D341Med (cell line): ENCODE data around the gene CDH13.

Source experiments
- DNase-seq: peaks from one replicate; pipeline ENCODE4 v3.0.0; 2012; ENCODE audit warnings: low spot score

CDH13 gene

DNA sequence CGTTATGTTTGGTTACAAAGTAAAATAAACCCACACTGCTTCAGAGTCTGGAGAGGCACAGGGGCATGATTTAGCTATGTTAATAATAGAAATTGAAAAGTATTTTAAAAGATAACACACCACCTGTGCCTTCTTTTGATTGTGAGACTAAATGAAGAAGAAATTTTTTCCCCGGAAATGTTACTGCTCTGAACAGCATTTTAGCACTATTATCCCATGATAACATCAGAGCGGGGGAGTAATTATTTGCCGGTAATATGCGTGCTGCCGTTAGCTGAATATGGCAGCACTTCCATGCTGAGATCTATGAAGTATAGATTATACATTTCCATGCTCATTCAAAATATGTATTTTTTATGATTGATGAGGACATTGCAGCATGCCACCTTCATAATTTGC lies 680.8 kb downstream of the CDH13 start:
- no peak for DNase-seq

DNA sequence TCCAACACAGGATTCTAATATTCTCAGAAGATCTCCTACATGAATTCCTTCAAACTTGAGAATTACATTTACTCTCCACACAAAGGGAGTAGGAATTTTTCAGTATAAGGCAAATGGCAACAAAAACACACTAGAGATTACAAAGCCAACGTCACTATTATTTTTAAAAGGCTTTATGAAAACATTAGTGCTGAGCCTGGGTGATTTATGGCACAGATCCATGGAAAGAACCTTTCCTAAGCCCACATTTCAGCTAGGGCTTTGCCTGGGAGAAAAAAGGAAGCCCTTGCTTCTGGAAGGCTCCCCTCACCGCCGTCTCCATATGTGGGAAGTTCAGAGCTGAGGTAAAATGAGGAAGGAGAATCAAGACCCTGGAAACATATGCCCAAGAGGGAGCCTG lies 681.6 kb downstream of the CDH13 start:
- no peak for DNase-seq

DNA sequence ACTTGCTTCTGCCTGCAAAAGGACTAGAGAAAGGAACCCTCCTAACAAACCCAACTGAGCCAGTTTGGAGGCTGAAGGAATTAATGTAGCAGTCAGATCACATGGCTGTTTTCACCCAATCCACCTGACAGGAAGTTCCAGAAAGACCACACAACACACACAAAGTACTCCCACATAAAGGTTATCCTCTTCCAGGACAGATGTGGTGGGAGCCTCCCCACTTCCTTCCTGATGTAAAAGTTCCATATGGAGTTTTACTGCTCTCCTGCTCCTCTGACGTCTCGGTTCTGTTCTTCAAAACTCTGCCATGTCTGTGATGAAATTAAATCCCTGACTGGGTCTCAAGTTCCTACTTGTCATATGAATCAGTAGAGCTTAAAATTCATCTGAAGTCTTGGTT lies 684.0 kb downstream of the CDH13 start:
- DNase-seq, result no peak

DNA sequence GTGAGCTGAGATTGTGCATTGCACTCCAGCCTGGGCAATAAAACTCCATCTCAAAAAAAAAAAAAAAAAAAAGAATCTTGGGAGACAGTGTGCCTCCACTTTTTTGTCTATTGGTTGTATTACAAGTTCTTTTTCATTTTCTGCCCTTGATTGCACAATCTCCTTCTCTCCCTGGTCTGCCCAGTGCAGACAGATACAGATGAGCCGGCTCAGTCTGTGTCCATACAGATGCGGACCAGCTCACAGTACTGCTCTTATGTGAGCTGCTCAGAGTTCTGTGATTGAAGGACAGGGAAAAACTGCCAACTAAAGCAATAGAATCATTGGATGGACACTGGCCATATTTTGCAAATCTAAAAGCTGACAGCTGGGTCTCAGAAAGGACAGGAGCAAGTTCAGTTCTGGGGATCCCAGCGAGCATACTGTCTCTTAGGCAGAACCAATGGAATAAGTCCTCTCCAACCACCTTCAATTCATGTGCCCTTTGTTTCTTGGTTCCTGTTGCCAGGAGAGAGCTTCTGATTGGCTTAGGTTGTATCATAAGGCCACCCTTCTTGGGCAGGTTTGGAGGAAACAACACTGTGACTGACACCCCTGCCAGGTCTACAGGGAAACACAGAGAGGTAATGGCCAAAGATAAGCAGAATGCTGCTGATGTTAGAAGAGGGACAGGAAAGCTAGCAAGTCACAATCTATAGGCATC lies 685.4 kb downstream of the CDH13 start:
- no peak for DNase-seq

GRCh38 chr16:83312718-83313245 lies 686.0 kb downstream of the CDH13 start:
- no peak for DNase-seq

GRCh38 chr16:83315271-83315670 lies 688.5 kb downstream of the CDH13 start:
- no peak for DNase-seq

- no peak for DNase-seq
These were observed 689.7 kb downstream of the CDH13 start for GRCh38 chr16:83316458-83316857.

DNA sequence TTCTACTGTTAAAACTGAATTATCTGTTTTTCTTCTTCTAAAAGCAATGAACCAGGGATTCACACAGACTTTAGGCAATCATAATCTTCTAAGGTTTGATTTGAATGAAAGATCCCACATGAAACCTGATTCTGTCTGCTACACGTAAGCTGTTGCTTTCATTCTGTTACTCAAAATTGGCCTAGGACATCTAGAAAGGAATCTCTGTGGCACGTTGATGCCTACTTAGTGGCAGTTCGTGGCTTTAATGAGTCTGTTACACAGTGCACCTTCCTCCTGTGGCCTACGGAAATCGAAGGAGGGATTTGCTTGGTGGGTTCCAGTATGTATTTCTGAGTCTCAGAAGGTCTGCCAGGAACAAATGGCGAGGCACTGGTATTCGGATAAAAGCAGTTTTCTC lies 691.6 kb downstream of the CDH13 start:
- DNase-seq, result no peak

GRCh38 chr16:83328936-83329335 lies 702.2 kb downstream of the CDH13 start:
- DNase-seq, result no peak

GRCh38 chr16:83329441-83329840 lies 702.7 kb downstream of the CDH13 start:
- DNase-seq, result no peak

GRCh38 chr16:83330251-83330650 lies 703.5 kb downstream of the CDH13 start:
- no peak for DNase-seq

DNA sequence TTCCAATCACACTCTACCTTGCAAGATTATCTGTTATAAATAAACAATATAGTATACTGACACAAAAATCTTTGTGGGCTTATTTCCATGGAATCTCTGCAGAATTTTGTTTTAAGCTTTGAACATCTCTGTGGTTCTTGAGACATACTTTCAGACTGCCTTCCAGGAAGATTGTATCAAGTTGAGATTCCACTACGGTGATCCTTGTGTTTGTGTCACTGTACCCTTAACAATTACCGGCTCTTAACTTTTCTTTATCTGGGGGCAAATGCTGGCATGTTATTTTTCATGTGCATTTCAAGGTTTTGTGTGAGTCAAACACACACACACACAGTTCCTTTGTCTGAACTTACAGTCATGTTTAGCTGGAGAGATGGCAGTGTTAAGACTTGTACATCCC lies 708.3 kb downstream of the CDH13 start:
- DNase-seq, result no peak

DNA sequence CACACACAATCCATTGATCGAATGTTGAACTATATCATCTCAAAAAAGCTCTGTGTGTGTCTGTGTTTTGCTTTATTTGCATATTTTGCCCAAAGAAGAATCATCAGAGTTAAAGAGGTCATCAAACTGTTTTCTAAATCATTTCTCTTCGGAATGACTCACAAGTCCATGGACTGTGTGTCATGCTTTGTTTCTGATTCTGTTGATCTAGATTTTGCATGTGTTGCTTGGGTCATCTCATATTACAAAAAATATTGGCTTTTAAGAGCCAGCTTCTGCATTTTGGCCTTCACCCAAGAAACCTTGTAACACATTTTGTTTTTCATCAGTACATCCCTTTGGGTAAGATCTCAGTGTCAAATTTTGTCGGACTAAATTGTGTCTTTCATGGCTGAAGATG lies 709.8 kb downstream of the CDH13 start:
- DNase-seq, result no peak

- DNase-seq, result no peak
These were observed 711.4 kb downstream of the CDH13 start for GRCh38 chr16:83338138-83338537.

DNA sequence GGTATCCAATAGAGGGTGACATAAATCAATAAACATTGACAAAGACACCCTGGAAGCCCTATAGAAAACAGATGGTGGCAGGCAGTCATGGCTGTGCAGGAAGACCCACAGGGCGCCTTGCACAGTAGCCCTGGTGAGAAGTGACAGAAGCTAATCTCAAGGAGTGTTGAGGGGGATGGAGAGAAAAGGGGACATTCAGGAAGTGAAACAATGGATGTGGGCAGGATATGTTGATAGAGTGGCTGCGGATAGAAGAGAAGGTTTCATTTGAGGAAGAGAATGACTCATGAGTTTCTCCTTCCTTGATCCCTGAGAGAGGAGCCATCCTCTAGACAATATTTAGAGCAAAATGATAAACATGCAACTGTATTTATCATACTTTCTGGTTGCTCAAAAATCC lies 712.2 kb downstream of the CDH13 start:
- no peak for DNase-seq

DNA sequence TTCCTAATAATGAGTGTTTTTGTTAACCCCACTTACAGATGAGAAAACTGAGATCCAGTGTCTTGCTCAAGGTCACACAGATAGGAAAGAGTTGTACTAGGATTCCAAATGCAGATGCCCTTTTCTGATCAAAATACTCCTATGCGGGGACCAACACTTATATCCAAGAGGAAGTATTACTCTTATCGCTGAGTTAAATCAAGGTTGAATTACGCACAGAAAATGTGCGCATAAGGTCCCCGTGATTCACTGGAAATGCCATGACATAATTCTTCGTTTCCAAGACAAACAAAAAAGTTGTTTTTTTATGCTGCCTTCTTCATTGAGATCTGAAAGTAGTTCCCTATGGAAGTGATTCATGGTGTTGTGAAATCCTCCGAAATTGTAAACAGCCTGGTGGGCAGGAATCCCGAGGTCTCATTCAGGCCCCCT lies 717.2 kb downstream of the CDH13 start:
- no peak for DNase-seq

GRCh38 chr16:83345846-83346640 lies 719.3 kb downstream of the CDH13 start:
- DNase-seq, result no peak

DNA sequence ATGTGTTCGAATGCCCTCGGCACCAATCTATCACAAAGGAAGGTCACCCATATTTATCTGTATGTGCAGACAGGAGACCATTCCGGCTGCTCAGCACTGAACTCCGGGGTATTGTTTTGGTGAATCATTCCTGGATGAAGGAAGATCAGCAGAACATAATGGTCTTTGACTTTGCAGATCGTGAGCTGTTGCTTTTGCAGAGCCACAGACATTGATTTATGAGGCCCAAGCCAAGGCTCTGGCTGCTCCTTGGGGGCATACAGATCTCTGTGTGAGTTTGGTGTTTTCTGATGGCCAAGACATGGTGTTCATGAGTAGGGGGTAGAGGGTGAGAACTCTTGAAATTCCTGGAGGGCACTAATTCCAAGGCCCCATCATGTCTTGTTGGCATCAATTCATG lies 722.2 kb downstream of the CDH13 start:
- DNase-seq, result no peak

DNA sequence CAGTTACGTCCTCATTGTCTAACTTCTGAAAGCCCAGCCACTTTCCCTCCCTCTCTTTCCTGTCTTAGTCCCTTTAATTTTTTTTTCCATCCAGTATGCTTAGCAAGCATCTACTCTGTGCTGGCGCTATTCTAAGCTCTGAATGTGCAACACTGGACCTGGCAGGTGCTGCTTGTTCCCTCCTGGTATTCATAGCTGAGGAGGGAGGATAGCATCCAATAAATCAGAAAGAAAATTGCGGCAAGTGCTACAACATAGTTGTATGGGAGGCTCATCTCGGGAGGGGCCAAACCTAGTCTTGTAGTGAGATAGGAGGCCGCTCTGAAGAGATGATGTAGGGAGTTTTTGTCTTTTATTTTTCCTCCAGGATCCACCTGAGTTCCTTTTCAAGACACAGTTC lies 723.7 kb downstream of the CDH13 start:
- no peak for DNase-seq

- DNase-seq, result no peak
These were observed 725.1 kb downstream of the CDH13 start for GRCh38 chr16:83351846-83352245.

GRCh38 chr16:83353241-83353640 lies 726.5 kb downstream of the CDH13 start:
- no peak for DNase-seq

DNA sequence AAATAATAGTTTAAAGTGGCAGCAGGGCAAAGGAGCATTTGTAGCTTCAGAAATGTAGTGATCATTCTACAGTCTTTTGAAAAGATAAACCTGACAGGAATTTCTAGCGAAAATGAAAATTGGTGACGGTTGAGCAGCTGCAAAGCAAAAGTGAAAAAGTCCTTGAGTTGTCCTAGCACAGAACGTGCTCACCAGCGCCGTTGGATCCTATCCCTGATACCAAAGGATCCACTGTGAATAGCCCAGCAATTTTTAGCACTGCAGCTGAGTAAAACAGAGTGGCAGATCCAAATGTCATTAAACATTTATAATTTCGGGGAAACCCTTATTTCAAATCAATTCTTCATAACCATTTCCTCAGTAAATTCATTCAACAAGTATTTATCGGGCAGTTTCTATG lies 727.2 kb downstream of the CDH13 start:
- DNase-seq, result no peak

DNA sequence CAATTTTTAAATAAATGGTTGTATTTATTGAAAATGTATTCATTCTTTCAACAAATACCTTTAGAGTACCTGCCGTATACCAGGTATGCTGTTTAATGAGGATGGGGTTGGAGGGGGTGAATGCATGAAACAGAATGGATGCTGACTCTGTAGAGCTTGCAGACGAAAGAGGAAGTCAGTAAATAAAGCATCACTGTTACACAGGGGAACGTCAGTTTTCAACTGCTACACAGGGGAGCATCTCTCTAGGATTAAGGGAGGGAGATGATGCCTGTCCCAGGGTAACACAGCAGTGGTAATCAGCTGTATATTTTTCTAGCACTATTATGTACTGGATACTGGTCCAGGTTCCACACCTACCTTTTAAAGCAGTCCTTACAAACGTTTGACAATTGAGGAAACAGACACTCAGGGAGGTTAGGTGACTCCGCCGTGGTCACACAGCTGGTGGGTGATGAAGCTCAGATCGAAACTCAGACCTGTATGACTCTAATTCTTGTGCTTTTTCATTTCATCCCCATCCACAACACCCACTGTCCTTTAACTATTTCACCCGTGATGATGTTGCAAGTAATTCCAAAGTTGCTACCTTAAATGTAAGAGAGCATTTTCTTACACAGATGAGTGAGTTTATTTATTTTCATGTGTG lies 728.9 kb downstream of the CDH13 start:
- DNase-seq, result no peak
